Natural killer cell (primary cell): ENCODE results near the gene PTPRM. TPM values are rescaled to one million over a fixed set of nuclear protein-coding genes. Genes with fewer than 3 reads are reported as not detected.

Experiments
- ATAC-seq, 3 donors: fragments of 150-1000 bp in 2 of 3; fragments of 200-7000 bp in 1 of 3; cut with Tn5 transposase; 1 replicate in 1 of 3; 2 replicates in 2 of 3; pipeline ENCODE4 v1.10.0; 2021; ENCODE audit warnings: mild to moderate bottlenecking in 2 of 3, moderate library complexity in 2 of 3
- DNase-seq, 2 donors: peaks; one replicate each; pipeline versions ENCODE4 v3.0.0 to v3.0.0-alpha.2; 2013 to 2021; ENCODE audit warnings: mixed read lengths in 1 of 2
- H3K27ac ChIP-seq: one replicate; pipeline ENCODE4 v1.5.1; 2013; ENCODE audit warnings: mild to moderate bottlenecking, low read length
- H3K27me3 ChIP-seq: one replicate; pipeline ENCODE4 v1.6.1; 2013; ENCODE audit warnings: low read length; ENCODE audit not compliant: control insufficient read depth, insufficient read depth
- H3K36me3 ChIP-seq: one replicate; pipeline ENCODE4 v1.6.1; 2013; ENCODE audit warnings: low read length; ENCODE audit not compliant: control insufficient read depth, insufficient read depth
- H3K4me1 ChIP-seq: one replicate; pipeline ENCODE4 v1.6.1; 2013; ENCODE audit warnings: low read length; ENCODE audit not compliant: control insufficient read depth, insufficient read depth
- H3K4me3 ChIP-seq: one replicate; pipeline ENCODE4 v1.5.1; 2013; ENCODE audit warnings: low read length
- H3K9me3 ChIP-seq: one replicate; pipeline ENCODE4 v1.6.1; 2013; ENCODE audit warnings: low read length; ENCODE audit not compliant: control insufficient read depth, insufficient read depth
- H3K27ac Mint-ChIP-seq, 2 donors: one replicate each; pipeline ENCODE4 v1.8.0; 2022; ENCODE audit warnings: mild to moderate bottlenecking in 2 of 2, mixed read lengths in 2 of 2, moderate library complexity in 1 of 2
- H3K27me3 Mint-ChIP-seq, 2 donors: one replicate each; pipeline ENCODE4 v1.8.0; 2022; ENCODE audit warnings: low read depth in 2 of 2, mixed read lengths in 2 of 2
- H3K36me3 Mint-ChIP-seq: one replicate; pipeline ENCODE4 v1.8.0; 2022; ENCODE audit warnings: mixed read lengths
- H3K4me1 Mint-ChIP-seq, 2 donors: one replicate each; pipeline ENCODE4 v1.8.0; 2022; ENCODE audit warnings: mixed read lengths in 2 of 2
- H3K4me3 Mint-ChIP-seq: one replicate; pipeline ENCODE4 v1.8.0; 2022; ENCODE audit warnings: mild to moderate bottlenecking, moderate library complexity, mixed read lengths
- H3K9me3 Mint-ChIP-seq, 2 donors: one replicate each; pipeline ENCODE4 v1.8.0; 2022; ENCODE audit warnings: mixed read lengths in 2 of 2
- WGBS: methylation state at CpG from one replicate; pipeline ENCODE4 v1.1.7; 2013; ENCODE audit warnings: missing lambda C conversion rate; ENCODE audit not compliant: insufficient coverage; 5-methylcytosine and 5-hydroxymethylcytosine counted together
- intact Hi-C: fragments of 100-400 bp; cut with micrococcal nuclease; formaldehyde crosslinking; loops from one replicate; pipeline ENCODE4 v1.14.2; 2022
- total RNA-seq, 4 donors: library from RNA; stranded (reverse); fragments of 120-200 nt in 1 of 4; gene quantifications; one replicate each; pipeline versions ENCODE4 v1.2.3 to v1.2.4, GENCODE V29; 2013 to 2022
- TF ChIP-seq, protein P1 (sequence below): fragments of 200-600 bp; IDR thresholded peaks from one replicate; pipeline ENCODE4 v1.8.0; 2022; ENCODE audit warnings: antibody characterized with exemption

PTPRM gene
- total RNA-seq, 3 donors from 2014 or later (not counting 1 experiment from before 2014, with no cell fraction given) = 5.0 to 13.2 (median 12.1) TPM

DNA sequence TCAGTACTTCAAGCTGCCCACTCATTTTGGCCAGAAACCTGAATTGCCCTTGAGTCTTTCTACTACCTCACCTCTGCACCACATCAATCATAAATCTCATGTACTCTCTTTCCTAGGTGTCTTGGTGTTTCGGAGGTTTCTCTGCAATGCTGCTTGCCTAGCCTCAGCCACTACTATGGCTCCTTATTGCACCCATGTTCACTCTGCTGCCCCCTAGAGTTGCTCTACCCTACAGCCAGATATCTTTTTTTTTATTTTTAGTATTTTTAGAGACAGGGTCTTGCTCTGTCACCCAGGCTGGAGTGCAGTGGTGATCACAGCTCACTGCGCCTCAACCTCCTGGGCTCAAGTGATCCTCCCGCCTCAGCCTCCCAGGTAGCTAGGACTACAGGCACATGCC, 413.0 kb downstream of the PTPRM start:
- ATAC-seq = no peak
- Mint-ChIP-seq H3K4me1 (no peaks in the 10 kb centered on the region), H3K4me3 (no peak overlapping the region), H3K9me3 (no peaks in the 10 kb centered on the region), H3K36me3 (no peaks in the 10 kb centered on the region), H3K27me3 (no peaks in the 10 kb centered on the region), H3K27ac (no peak overlapping the region)
- intact Hi-C loops = no loop called here
- Histone ChIP-seq H3K27me3 (no peaks in the 10 kb centered on the region), H3K36me3 (no peaks in the 10 kb centered on the region), H3K9me3 (no peaks in the 10 kb centered on the region), H3K4me3 (no peak overlapping the region), H3K27ac (no peak overlapping the region), H3K4me1 (no peaks in the 10 kb centered on the region)
- DNase-seq = peak in 1 of 2 donors; percentile 18
- TF ChIP-seq, protein P1, sequence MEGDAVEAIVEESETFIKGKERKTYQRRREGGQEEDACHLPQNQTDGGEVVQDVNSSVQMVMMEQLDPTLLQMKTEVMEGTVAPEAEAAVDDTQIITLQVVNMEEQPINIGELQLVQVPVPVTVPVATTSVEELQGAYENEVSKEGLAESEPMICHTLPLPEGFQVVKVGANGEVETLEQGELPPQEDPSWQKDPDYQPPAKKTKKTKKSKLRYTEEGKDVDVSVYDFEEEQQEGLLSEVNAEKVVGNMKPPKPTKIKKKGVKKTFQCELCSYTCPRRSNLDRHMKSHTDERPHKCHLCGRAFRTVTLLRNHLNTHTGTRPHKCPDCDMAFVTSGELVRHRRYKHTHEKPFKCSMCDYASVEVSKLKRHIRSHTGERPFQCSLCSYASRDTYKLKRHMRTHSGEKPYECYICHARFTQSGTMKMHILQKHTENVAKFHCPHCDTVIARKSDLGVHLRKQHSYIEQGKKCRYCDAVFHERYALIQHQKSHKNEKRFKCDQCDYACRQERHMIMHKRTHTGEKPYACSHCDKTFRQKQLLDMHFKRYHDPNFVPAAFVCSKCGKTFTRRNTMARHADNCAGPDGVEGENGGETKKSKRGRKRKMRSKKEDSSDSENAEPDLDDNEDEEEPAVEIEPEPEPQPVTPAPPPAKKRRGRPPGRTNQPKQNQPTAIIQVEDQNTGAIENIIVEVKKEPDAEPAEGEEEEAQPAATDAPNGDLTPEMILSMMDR = no peak
- WGBS = 100% methylated on average over 3 of the region's 3 CpGs

DNA sequence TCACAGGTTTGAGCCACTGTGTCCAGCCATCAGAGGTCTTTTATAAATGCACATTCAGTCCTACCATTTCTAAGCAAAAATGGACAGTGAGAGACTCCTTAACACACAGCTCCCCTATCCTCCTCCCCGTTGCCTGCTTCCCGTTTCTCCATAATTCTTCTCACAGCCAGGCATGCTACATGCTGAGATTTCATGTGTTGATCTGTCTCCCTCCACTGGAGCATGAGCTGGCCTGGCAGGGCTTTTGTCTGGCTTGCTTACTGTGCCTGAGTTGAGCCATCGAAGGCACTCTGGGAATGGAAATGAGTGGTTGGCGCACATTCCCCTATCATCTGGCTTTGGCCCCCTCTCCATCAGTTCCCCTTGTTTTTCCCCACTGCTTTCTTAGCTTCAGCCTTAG, 413.5 kb downstream of the PTPRM start:
- 96% methylated on average over 4 of the region's 4 CpGs for WGBS
- Histone ChIP-seq H3K36me3 (no peaks in the 10 kb centered on the region), H3K27ac (no peak overlapping the region), H3K4me1 (no peaks in the 10 kb centered on the region), H3K4me3 (no peak overlapping the region), H3K27me3 (no peaks in the 10 kb centered on the region), H3K9me3 (no peaks in the 10 kb centered on the region)
- TF ChIP-seq, protein P1 = no peak
- Mint-ChIP-seq H3K4me3 (no peak overlapping the region), H3K27ac (no peak overlapping the region), H3K27me3 (no peaks in the 10 kb centered on the region), H3K9me3 (no peaks in the 10 kb centered on the region), H3K4me1 (no peaks in the 10 kb centered on the region), H3K36me3 (no peaks in the 10 kb centered on the region)
- intact Hi-C loops = no loop called here
- DNase-seq = no peak
- no peak for ATAC-seq

GRCh38 chr18:7982216-7982615, 415.1 kb downstream of the PTPRM start:
- Histone ChIP-seq H3K4me1 (no peaks in the 10 kb centered on the region), H3K36me3 (no peaks in the 10 kb centered on the region), H3K4me3 (no peak overlapping the region), H3K27ac (no peak overlapping the region), H3K27me3 (no peaks in the 10 kb centered on the region), H3K9me3 (no peaks in the 10 kb centered on the region)
- Mint-ChIP-seq H3K27ac (no peak overlapping the region), H3K36me3 (no peaks in the 10 kb centered on the region), H3K4me1 (no peaks in the 10 kb centered on the region), H3K4me3 (no peak overlapping the region), H3K9me3 (peaks cover 0 to 3% of the 10 kb centered on the region in 2 donors), H3K27me3 (no peaks in the 10 kb centered on the region)
- intact Hi-C loops = no loop called here
- DNase-seq = no peak
- TF ChIP-seq, protein P1 = no peak
- no peak for ATAC-seq

DNA sequence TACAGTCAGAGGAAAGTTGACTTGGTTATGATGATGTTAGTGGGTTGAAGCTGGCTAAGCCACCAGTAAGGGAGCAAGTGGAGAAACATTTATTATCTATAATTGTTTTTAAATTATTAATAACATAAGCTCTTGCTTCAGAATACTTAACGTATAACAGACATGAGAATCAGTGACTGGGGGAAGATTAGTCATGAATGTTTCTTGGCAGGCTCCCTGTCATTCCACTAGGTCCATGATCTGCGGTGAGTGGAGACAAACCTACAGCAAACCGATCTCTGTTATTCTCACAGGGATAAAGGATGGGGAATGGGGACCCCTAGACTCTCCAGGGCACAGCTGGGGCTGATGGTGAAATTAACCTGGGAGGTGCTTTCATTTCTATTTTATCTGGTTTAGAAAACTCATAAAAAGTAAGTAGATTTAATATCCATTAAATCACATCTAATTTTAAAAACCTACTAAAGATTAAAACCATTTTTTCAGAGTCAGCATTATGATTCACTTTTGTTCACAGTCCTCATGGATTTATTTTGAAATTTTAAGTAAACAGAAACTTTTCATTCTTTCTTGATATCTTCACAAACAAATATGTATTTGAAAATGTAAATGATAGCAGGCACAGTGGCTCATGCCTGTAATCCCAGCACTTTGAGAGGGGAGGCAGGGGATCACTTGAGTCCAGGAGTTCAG, 420.3 kb downstream of the PTPRM start:
- Mint-ChIP-seq H3K9me3 (peaks cover 4 to 9% of the 10 kb centered on the region in 2 donors), H3K27me3 (no peaks in the 10 kb centered on the region), H3K4me1 (no peaks in the 10 kb centered on the region), H3K4me3 (no peak overlapping the region), H3K27ac (no peak overlapping the region), H3K36me3 (no peaks in the 10 kb centered on the region)
- DNase-seq (no peak), ATAC-seq (no peak)
- no peaks in the 10 kb centered on the region for H3K36me3 ChIP-seq
- H3K9me3 ChIP-seq = no peaks in the 10 kb centered on the region
- H3K4me3 ChIP-seq = no peak overlapping the region
- 94% methylated on average over 2 of the region's 3 CpGs for WGBS
- H3K4me1 ChIP-seq = no peaks in the 10 kb centered on the region
- no peak overlapping the region for H3K27ac ChIP-seq
- intact Hi-C loops = no loop called here
- H3K27me3 ChIP-seq = no peaks in the 10 kb centered on the region
- TF ChIP-seq, protein P1 = no peak
